Lower leg skin (tissue), 4 donors: ENCODE measurements around the gene NT5DC1. TPM values are rescaled to one million over a fixed set of nuclear protein-coding genes. Genes with fewer than 3 reads are reported as not detected.

ENCODE experiments used
- DNase-seq, 2 donors: peaks; one replicate each; pipeline ENCODE4 v3.0.0-alpha.2; 2019; ENCODE audit warnings: low spot score in 2 of 2
- H3K4me3 ChIP-seq: fragments of 200-600 bp; sonication (generic); 2 replicates; pipeline ENCODE4 v1.5.1; 2017; ENCODE audit warnings: mild to moderate bottlenecking, low read depth; ENCODE audit not compliant: poor library complexity, severe bottlenecking
- POLR2A ChIP-seq, 2 donors: fragments of 450-650 bp; IDR thresholded peaks; one replicate each; pipeline ENCODE4 v1.6.1; 2016 to 2017; ENCODE audit warnings: antibody characterized with exemption in 2 of 2, mild to moderate bottlenecking in 1 of 2, moderate library complexity in 1 of 2
- WGBS, 2 donors: methylation state at CpG; one replicate each; pipeline ENCODE4 v1.1.5; 2018; 5-methylcytosine and 5-hydroxymethylcytosine counted together
- intact Hi-C: fragments of 100-400 bp; cut with DNase I; formaldehyde crosslinking; loops from one replicate; pipeline ENCODE4 v1.15.0; 2023; ENCODE audit warnings: low total_unique reads
- total RNA-seq, 4 donors: library from RNA; depleted of rRNA; stranded (reverse); fragments of >200 nt; gene quantifications; one replicate each; pipeline ENCODE4 v1.1.0, GENCODE V29; 2016
- TF ChIP-seq, protein P1 (sequence below), 3 donors: fragments of 450-650 bp; IDR thresholded peaks; one replicate each; pipeline ENCODE4 v1.5.1; 2016; ENCODE audit warnings: antibody characterized with exemption in 3 of 3, mild to moderate bottlenecking in 3 of 3, moderate library complexity in 2 of 3

Gene NT5DC1
- total RNA-seq, 4 donors from 2014 or later = 7.7 to 25.0 (median 12.3) TPM

DNA sequence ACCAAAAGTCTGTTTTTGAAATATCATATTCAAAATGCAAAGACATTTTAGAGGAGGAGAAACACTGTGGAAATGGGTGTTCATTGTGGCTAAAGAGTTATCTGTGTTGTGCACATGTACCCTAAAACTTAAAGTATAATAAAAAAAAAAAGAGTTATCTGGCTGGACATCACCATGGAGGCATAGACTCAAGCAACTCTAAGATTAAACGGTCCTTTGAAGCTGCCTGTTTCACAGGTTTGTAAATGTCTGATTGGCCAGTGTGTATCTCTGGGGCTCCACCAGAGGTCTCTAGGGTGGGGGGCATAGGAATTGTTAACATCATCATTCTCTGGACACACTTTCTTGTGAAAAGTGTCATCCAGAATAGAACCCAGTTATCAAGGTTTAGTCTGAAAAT is 114.0 kb downstream of the NT5DC1 start:
- no peak overlapping the region for H3K4me3 ChIP-seq
- intact Hi-C loops = no loop called here
- WGBS, 2 donors = 94 to 97% methylated on average over 1 of the region's 1 CpG
- no peak for DNase-seq
- no peak for TF ChIP-seq POLR2A (IDR thresholded peaks at IDR 0.05)
- TF ChIP-seq, protein P1, sequence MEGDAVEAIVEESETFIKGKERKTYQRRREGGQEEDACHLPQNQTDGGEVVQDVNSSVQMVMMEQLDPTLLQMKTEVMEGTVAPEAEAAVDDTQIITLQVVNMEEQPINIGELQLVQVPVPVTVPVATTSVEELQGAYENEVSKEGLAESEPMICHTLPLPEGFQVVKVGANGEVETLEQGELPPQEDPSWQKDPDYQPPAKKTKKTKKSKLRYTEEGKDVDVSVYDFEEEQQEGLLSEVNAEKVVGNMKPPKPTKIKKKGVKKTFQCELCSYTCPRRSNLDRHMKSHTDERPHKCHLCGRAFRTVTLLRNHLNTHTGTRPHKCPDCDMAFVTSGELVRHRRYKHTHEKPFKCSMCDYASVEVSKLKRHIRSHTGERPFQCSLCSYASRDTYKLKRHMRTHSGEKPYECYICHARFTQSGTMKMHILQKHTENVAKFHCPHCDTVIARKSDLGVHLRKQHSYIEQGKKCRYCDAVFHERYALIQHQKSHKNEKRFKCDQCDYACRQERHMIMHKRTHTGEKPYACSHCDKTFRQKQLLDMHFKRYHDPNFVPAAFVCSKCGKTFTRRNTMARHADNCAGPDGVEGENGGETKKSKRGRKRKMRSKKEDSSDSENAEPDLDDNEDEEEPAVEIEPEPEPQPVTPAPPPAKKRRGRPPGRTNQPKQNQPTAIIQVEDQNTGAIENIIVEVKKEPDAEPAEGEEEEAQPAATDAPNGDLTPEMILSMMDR (IDR thresholded peaks at IDR 0.05) = no peak

DNA sequence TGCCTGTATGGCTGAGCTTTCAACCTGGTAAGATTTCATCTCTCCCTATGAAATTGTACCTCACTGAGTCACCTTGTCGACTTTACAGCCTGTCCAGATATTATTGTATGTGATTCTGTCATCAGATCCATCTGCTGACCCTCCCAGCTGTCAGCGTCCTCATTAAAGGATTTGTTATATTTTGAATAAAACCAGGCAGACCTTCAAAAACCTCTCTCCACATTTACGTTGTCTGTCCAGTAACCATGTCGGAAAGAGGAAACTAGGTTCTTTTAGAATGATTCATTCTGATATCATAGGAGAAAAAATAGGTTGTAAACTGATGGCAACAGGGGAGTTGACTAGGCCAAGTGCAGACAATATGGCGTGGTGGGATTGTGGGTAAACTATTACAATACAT is 114.8 kb downstream of the NT5DC1 start:
- WGBS, 2 donors = 89 to 91% methylated on average over 5 of the region's 5 CpGs
- H3K4me3 ChIP-seq = no peak overlapping the region
- TF ChIP-seq, protein P1 (IDR thresholded peaks at IDR 0.05) = no peak
- no peak for TF ChIP-seq POLR2A (IDR thresholded peaks at IDR 0.05)
- no peak for DNase-seq
- intact Hi-C loops = no loop called here

DNA sequence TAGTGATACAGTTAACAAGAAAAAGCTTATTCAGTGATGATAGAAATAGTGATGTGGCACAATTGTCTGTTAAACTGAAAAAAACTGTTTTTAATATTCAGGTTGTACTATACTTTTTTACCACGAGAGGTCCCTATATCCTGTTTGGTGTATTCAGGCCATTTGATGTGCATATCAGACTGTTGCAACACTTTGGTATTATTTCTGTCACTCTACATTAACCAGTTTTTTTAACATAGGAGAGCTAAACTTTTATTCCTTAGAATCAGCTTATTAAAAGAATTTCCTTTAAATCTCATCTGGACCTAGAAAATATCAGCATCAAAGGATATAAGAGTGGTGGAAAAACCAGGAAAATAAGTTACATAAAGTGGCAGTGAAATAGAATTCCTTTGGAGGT is 116.4 kb downstream of the NT5DC1 start:
- TF ChIP-seq, protein P1 (IDR thresholded peaks at IDR 0.05) = no peak
- no peak for TF ChIP-seq POLR2A (IDR thresholded peaks at IDR 0.05)
- no peak for DNase-seq
- intact Hi-C loops = no loop called here
- 2% methylated on average over 1 of the region's 1 CpG for WGBS, 2 donors
- no peak overlapping the region for H3K4me3 ChIP-seq

DNA sequence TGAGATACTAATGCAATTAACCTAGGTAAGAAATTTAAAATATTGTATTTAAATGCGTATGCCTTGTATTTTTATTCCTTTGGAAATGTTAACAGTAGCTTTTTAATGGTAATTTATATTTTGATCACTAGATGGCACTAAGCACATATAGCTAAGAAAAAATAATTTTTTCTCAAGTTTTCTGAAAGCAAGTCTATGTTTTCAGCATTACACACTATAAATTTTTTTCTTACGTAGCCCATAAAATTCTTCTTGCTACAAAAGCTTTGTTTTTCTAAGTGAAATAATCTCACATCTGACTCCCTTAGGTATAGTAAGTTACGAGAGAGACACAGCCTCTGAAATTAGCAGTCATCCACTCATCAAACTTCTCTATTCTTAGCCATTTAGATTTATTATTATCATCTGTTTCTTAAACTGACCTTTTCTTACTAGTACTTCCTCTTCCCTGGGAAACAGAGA is 117.5 kb downstream of the NT5DC1 start:
- H3K4me3 ChIP-seq = no peak overlapping the region
- WGBS, 2 donors = 48 to 52% methylated on average over 3 of the region's 3 CpGs
- intact Hi-C loops = no loop called here
- TF ChIP-seq, protein P1 (IDR thresholded peaks at IDR 0.05) = no peak
- TF ChIP-seq POLR2A (IDR thresholded peaks at IDR 0.05) = no peak
- DNase-seq = no peak

DNA sequence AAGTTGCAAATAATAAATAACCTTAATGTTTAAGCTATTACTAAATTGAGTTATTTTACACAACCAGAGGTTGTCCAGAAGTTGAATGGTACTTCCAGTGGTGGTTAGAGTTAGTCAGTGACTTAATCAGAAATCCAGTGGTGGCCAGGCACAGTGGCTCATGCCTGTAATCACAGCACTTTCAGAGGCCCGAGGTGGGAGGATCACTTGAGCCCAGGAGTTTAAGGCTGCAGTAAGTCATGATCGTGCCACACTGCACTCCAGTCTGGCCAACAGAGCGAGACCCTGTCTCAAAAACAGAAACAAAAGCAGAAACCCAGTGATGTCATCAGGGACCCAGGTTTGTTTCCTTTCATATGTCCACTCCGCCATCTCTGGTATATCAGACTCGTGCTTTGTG is 118.2 kb downstream of the NT5DC1 start:
- TF ChIP-seq, protein P1 (IDR thresholded peaks at IDR 0.05) = no peak
- TF ChIP-seq POLR2A (IDR thresholded peaks at IDR 0.05) = no peak
- H3K4me3 ChIP-seq = no peak overlapping the region
- intact Hi-C loops = no loop called here
- no peak for DNase-seq
- 93% methylated on average over 5 of the region's 5 CpGs for WGBS, 2 donors

DNA sequence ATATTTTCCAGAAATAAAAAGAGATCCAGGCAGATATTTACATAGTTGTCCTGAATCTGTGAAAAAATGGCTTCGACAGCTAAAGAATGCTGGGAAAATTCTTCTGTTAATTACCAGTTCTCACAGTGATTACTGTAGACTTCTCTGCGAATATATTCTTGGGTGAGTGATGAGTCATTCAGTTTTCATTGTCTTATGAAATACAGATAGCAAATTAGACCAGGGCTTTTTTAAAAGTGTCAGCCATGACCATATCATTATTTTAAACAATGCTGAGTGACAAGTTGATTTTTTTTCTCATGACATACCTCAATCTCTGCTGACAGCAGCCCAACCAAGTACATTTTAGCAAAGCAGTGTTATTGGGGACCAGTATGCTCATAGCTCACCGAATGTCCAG is 120.4 kb downstream of the NT5DC1 start:
- no peak overlapping the region for H3K4me3 ChIP-seq
- intact Hi-C loops = no loop called here
- TF ChIP-seq, protein P1 (IDR thresholded peaks at IDR 0.05) = no peak
- no peak for TF ChIP-seq POLR2A (IDR thresholded peaks at IDR 0.05)
- WGBS, 2 donors = 80 to 84% methylated on average over 3 of the region's 3 CpGs
- no peak for DNase-seq
